ENCODE results near the gene FOXN3.

The FOXN3 gene

DNA sequence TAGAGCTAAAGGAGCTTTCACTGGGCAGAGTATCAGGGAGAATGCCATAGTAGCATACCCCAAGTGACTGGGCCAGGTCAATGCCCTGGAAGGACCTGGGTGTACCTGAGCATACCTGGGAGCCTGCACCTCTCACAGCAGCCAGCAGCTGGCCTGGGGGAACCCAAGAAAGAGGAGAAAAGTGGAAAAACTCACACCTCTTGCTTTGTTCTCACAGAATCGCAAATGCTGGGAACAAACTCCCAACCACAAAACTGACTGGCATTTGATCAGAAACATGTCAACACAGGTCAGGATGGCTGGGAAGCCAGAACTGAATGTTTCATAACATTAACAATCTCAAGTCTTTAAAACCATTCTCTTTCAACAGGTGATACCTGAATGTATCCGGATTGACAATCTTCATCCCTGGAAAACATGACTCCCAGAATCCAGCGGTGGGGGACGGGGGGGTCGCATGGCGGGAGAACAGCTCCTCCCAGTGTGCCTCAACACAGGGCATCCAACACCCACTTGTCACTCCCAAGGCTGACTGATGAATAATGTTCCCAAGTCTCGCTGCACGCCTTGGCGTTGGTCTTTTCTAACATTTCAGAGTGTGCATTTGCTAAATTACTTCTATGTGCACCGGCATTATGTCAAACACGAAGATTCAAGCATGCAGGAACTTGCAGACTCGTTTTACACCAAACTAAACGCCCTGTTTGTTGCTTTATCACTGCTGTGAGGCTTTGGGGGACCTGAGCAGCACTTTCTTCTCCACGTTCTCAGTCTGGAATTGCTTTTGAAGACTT lies 7.9 kb downstream of the FOXN3 start:
- DNase-seq (ENCODE audit: low read depth), result no peak

DNA sequence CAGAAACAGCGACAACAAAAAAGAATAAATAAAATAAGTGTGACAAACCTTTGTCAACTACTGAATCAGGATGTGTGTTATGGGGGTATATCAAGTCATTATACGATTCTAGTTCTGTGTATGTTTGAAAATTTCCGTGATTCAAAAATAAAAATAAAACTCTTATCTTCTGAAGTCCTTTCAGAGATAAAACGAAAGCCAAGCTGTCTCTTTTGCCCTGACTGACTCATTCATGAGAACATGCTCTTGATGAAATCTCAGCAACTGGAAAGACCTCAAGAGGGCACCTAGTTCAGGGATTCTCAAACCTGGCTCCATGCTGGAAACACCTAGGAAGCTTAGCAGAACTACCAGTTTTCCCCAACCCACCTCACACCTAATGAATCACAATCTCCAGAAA lies 9.2 kb downstream of the FOXN3 start:
- no peak for DNase-seq (ENCODE audit: low read depth)

DNA sequence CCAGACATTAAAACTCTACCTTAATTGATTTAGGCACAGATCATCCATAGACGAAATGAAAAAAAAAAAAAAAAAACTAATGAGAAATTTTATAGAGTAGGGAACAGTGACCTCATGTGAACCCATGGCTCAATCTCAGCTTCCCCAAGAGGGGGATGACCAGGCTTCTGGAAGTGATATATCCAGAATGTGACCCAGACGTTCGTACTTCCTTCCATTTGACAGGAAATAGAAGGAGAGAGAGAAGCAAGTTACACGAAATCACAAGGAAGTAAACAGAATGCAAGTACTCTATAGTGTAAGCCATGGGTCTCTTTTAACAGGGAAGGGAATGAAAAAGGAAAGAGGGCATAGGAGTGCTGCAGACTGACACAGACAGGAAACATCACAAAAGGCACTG lies 10.1 kb downstream of the FOXN3 start:
- no peak for DNase-seq (ENCODE audit: low read depth)

DNA sequence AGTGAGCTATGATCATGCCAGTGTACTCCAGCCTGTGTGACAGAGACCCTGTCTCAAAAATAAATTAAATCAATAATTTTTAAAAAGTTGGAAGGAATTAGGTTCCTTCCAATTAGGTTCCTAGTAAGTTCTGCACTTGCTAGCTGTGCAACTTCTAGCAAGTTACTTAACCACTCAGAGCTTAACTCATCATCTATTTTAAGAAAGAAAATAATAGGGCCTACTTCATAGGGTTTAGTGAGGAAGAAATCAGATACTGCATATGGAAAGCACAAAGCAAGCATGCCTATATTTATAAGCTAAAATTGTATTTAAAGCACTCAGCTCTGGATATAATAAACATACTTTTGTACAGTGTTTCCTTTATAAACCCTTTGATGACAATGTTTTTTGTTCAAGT lies 10.7 kb downstream of the FOXN3 start:
- no peak for DNase-seq (ENCODE audit: low read depth)

DNA sequence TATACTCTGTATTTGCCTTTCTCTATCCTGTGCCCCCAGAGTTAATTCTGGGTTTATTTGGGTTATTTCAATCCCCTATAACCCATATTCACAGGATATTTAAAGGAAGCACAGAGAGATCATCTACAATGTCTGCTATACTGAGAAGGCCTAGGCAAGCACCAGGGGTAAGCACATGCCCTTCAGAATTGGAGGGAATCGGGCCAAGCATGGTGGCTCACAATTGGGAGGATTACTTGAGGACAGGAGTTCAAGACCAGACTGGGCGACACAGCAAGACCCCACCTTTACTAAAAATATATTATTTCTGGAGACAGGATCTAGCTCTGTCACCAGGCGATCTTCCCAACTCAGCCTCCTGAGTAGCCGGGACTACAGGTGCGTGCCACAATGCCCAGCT lies 11.3 kb downstream of the FOXN3 start:
- DNase-seq (ENCODE audit: low read depth), result no peak

DNA sequence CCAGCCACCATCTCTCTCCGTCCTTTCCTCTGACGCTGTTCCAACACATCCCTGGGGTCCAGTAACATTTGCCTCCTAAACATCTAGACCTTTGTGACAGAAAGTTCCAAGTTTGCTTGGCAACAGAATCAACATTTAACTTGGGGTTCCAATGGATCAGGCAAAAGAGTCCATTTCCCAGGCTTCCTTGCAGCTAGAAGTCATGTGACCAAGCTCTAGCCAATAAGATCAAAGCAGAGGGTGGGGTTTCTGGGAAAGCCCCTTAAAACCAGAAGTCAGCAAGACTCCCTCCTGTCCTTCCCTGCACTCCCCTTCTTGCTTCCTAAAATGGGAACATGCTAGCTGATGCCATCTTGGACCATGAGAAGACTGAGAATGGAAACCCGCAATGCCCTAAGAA lies 14.7 kb downstream of the FOXN3 start:
- no peak for DNase-seq (ENCODE audit: low read depth)

DNA sequence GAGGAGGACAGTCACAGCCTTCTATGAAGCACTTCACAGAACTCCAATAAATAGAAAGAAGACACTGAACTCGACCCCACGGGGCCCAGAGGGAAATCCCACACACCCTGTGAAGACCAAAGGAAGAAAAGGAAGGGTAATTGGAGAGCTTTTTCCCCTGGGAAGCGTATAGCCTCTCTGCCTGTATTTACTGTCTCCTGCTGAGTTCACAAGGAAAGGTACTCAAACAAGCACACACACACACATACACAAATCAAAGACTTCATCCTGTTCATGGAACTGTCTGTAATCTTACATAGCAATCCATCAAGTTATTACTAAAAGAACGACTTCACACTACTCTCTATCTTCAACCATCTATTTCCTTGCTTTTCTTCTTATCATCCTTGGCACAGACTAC lies 15.3 kb downstream of the FOXN3 start:
- DNase-seq (ENCODE audit: low read depth), result no peak

DNA sequence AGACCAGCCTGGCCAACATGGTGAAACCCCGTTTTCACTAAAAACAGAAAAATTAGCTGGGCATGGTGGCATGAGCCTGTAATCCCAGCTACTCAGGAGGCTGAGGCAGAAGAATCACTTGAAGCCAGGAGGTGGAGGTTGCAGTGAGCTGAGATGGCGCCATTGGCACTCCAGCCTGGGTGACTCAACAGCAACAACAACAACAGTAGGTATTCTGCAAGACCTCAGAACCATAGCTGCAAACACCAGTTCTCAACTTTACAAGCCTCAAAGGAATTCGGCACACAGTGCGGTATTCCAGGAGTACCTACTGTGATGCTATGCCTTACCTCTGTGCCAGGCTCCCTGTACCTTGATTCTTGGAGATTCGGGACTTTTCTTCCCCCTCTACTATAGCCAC lies 15.8 kb downstream of the FOXN3 start:
- no peak for DNase-seq (ENCODE audit: low read depth)

DNA sequence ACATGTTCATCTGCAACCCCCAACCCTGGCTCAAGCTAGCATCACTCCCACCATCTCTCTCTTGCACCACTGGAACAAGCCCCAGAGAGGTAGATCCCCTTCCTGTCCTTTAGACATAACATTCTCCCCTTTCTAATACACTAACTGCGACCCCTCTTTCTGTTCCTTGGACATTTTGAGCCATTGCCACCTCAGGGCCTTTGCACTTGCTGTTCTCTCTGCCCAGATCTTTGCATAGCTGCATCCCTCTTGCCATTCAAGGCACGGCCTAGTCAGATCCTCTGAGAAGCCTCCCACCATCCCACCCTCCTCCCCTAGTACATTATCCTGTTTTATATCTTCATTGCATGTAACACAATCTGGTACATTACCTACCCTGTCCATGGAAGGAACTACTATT lies 16.5 kb downstream of the FOXN3 start:
- no peak for DNase-seq (ENCODE audit: low read depth)

DNA sequence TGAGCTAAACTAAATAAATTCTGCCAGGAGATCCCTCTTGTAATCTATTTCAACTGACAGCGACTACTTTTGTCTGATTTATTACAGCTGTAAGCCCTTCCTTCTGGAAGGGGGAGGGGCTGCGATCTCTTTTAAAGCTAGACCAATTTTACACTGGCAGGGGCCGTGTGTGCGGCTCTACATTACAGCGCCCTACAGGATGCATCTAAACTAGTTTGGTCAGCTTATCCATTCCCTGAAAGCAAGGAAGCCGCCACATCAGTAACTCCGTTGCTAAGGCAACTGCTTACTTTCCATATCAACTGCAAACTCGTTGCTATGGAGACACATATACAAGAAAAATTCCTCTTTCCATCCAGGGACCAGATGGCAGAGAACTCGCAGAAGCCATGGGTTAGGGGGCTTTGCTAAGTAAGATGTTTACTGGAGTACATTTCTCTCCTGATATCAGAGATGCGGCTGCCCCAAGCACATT lies 17.4 kb downstream of the FOXN3 start:
- DNase-seq (ENCODE audit: low read depth), result no peak

DNA sequence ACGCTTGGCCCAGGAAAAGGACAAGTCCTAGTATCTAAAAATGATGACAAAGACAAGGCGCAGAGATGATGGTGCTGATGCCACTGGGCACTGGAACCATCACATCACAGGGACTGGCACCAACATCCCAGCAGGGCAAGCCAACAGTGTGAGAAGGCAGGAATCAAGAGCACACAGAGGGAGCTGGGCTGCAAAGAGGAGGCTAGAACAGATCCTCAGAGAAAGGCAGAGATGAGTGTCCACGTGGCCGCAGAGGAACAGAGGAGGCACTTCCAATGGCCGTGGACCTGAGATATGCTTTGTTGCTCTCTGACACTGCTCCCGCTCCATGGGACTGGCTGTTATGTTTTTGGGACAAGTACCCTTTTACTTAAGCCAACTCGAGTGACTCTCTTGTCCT lies 17.9 kb downstream of the FOXN3 start:
- DNase-seq (ENCODE audit: low read depth), result no peak

DNA sequence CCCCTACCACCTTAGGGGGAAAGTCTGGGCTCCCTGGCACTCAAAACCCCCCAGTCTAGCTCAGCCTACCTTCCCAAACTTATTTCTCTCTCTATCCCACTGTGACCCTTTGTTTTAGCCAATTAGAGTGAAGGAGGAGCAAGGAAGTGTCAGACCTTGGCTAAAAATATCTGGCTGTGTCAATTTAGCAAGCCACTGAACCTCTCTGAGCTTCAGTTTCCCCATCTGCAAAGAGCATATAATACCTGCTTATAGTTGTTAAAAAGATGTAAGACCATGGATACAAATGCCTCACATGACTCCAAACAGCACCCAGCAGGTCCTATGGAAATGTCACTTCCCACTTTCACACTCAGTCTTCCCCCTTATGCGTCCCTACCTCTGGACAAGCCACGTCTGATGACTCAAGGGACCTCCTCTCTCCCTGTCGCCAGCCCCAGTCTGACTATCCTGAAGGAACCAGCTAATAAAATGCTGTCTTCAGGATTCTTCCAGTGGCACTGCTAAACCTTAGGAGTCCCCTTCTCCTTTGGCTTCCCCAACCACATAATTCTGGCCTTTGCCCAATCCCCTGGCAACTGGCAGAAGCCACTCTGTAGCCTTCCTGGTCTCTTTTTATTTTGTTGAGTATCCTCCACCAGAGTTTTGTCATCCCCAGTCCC lies 19.3 kb downstream of the FOXN3 start:
- DNase-seq (ENCODE audit: low read depth), result no peak

DNA sequence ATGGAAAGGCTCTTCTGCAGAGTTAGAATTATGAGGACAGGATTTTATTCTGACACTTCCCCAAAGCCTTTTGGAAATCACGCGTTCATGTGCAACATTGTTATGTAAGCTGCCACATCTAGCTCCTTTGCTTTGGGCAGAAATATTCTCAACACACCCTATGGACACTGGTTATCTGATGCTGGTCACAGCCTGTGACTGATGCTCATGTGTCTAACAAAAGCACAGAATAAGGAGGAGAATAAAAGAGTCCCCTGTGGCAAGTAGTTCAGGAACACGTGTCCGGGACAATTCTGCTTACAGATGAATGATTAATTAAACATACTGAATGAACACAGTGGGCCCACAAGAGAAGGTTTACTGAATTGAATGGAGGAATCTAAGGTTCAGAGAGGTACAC lies 22.1 kb downstream of the FOXN3 start:
- DNase-seq (ENCODE audit: low read depth), result no peak

DNA sequence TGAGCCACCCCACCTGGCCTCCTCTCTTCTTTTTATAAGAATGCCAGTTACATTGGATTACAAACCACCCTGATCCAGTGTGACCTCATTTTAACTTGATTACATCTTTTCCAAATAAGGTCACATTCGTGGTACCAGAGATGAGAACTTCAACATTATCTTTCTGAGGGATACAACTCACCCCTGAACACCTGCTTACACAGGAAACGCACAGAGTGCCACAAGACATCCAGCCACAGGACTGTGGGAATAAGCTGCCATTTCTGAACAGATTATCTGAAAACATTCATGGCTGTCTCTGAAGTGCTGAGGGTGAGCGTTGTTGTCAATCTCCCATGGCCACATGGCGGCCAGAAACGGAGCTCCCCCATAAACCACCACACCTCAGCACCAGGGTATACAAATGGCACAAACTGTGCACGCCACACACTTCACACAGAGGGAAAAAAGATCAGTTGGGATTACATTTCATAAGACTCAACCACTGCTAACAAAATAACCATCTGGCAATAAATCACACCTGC lies 23.7 kb downstream of the FOXN3 start:
- no peak for DNase-seq (ENCODE audit: low read depth)

DNA sequence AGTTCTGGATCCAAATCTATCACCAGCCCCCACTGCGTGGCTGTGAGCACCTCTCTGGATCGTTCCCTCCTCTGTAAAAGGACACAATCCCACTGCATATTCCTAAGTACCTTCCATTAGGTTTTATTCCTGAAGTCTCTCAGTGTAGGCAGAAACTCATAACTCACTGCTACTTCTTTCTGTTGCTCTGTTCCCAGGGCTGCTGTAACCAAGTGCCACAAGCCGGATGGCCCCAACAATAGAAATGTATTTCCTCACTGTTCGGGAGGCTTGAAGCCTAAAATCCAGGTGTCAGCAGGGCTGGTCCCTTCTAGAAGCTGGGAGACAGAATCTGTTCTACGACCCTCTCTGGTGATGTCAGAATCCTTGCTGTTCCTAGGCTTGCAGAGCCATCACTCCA lies 24.9 kb downstream of the FOXN3 start:
- DNase-seq (ENCODE audit: low read depth), result no peak

DNA sequence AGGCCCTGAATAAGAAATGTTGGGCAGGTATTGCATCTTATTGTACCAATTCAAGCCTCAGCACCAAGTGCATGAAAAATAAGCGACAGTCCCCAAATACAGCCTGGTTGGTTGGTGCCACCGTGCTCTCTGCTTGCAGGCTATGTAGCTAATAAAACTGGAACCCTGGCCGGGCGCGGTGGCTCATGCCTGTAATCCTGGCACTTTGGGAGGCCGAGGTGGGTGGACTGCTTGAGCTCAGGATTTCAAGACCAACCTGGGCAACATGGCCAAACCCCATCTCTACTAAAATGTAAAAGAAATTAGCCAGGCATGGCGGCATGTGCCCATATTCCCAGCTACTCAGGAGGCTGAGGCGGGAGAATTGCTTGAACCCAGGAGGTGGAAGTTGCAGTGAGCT lies 25.5 kb downstream of the FOXN3 start:
- no peak for DNase-seq (ENCODE audit: low read depth)

DNA sequence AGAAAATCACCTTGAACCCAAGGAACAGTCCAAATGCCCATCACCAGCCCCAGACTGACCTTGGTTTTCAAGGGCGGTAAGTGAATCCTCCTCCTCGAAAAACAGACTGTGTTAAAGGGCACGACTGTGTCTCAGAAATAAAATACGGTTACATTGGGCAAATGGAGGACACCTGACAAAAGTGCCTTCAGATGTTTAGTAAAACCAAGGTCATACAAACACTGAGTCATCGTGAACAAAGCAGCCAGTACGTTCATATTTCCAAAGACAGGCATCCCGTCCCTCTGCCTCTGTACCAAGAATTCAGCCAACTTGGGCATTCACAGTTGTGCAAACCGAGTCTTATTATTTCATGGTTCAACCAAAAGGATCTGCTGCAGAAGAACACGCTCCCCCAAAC lies 25.9 kb downstream of the FOXN3 start:
- no peak for DNase-seq (ENCODE audit: low read depth)

DNA sequence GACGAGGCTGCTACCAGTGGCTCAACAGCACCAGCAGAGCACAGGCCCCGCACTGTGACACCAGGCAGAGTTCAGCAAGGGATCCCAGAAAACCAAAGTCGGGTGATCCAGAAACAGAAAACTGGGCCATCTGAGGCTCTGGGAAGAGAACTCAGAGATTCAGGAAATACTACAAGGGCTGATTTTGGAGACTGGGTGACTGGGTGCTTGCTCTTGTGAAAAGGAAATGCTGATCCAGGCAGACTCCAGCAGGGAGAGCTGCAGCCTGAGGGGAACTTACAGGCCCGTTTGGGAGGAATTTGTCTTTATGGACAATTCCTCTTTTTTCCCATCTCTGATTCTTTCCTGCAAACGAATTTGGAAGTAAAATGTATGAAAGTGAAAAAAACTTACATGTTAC lies 28.2 kb downstream of the FOXN3 start:
- DNase-seq (ENCODE audit: low read depth), result no peak

DNA sequence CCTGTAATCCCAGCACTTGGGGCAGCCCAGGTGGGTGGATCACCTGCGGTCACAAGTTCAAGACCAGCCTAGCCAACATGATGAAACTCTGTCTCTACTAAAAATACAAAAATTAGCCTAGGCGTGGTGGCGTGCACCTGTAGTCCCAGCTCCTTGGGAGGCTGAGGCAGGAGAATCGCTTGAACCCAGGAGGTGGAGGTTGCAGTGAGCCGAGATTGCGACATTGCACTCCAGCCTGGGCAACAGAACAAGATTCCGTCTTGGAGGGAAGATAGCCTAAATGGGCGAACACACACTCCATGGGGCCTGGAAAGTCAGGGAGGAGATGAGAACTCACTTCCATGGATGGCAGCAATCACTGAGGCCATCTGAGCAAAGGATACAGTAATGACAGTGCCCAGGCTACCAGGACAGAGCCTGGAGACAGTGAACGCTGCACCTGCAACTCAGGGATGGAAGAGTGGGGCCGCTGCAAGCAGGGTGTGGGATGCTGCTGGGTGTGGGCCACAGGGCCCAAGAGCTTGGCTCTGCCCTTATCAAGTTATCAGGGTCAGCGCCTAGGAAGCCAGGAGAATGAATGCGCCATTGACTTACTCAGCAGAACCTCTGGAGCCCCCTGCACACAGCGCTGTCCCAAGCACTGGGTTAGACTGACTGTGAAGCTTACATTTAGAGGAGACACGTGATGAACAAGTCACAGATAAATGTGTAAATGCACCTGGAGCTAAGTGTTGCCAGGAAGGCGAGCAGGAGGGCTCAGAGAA lies 28.9 kb downstream of the FOXN3 start:
- DNase-seq (ENCODE audit: low read depth), result no peak

DNA sequence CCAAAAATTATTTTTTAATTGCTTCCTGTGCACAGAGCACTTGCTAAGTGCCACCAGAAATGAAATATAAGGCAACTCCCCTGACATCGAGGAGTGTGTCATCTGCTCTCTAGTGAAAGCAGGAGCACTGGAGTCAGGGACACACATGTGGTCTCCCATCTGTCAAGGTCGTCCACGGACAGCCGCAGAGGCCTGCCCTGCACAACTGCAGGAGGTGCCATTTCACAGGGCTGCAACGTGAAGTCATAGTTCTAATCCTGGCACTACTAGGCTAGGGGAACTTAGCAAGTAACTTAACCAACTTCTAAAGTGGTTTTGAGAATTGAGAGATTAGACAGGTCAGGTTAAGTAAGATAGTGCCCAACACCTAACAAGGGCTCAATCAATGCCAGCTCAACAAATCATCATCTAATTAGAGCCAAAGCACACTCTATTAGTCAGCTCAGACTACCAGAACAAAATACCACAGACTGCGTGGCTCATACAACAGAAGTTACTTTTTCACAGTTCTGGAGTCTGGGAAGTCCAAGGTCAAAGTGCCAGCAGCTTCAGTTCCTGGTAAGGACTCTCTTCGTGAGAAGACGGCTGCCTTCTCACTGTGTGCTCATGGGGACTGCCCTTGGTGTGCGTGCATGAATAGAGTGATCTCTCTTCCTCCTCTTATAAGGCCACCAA lies 30.7 kb downstream of the FOXN3 start:
- no peak for DNase-seq (ENCODE audit: low read depth)

DNA sequence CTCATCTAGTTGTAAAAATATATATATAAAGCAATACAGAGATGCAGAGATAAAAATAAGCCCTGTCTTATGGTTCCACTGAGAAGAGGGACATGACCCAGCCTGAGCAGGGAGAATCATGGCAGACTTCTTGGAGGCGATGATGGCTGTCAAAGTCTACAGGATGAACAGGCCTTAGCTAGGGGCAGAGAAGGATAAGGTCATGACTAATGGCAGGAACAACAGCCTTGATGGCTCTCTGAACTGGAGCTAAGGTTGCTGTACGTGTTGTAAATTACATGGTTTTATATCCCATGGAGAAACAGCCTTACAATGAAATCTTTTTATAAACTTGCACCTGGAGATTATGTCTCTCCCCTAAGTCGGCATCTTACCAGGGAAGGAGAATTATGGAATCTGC lies 32.4 kb downstream of the FOXN3 start:
- DNase-seq (ENCODE audit: low read depth), result no peak

DNA sequence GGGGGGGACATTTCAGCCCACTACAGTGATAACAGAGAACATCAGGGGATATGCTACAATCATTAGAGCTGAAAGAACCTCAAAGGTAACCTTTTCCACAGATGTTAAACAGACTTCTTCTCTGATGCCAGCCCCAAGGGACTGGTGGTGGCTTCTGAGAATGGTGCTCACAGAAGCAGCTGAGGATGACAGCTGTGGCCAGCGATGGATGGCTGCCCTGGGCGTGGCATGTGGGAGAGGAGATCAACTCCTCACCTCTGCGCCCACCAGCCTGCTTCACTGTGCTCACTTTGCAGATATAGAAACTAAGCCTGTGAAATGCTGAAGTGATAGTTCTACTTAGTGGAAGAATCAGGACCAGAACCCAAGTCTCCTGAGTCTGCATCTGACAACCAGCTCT lies 33.0 kb downstream of the FOXN3 start:
- no peak for DNase-seq (ENCODE audit: low read depth)
